Cardiac septum (tissue), 1 donor: ENCODE measurements around the gene EXOC3L2. TPM values are rescaled to one million over a fixed set of nuclear protein-coding genes. Genes with fewer than 3 reads are reported as not detected.

Experiments used
- DNase-seq: peaks from one replicate; pipeline ENCODE4 v3.0.0-alpha.2; 2020; ENCODE audit warnings: low spot score
- intact Hi-C: fragments of 100-400 bp; cut with DNase I; formaldehyde crosslinking; loops from one replicate; pipeline ENCODE4 v1.14.0; 2022
- total RNA-seq: library from RNA; stranded (reverse); fragmentation: NEBNext Ultra II Directional; extraction: Animal tissue kit (Norgen Biotek cat#: 25700); gene quantifications from one replicate; pipeline ENCODE4 v1.2.1, GENCODE V29; 2021
- donor health status: DM: no; HTN: no; CAD: no.

EXOC3L2 gene
- total RNA-seq, 1 donor from 2014 or later = 1.7 TPM

DNA sequence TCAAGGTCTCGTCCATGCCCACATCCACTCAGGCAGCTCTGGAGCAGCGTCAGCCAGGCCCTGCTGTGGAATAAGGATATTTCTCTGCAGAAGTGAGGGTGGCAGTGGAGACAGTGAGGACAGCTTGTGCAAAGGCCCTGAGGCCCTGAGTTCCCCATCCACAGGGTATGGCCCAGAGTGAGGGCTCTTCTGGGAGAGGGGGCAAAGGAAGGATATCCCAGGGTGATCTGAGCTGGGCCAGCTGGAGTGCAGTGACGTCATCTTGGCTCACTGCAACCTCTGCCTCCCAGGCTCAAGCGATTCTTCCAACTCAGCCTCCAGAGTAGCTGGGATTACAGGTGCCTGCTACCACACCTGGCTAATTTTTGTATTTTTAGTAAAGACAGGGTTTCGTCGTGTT, 17.4 kb upstream of the EXOC3L2 start:
- no peak for DNase-seq
- intact Hi-C loops = no loop called here

DNA sequence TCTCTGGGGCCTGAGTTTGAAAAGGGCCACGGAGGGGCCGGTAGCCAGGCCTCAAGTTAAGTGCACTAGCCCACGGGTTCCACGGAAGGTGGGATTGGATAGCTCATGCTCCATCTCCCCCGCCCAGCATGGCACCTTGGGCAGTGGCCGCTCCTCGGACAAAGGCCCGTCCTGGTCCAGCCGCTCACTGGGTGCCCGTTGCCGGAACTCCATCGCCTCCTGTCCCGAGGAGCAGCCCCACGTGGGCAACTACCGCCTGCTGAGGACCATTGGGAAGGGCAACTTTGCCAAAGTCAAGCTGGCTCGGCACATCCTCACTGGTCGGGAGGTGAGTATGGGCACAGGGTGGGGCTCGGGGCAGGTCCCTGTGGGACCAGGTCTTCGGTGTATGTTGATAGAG, 13.7 kb upstream of the EXOC3L2 start:
- DNase-seq = no peak
- intact Hi-C loops = no loop called here

DNA sequence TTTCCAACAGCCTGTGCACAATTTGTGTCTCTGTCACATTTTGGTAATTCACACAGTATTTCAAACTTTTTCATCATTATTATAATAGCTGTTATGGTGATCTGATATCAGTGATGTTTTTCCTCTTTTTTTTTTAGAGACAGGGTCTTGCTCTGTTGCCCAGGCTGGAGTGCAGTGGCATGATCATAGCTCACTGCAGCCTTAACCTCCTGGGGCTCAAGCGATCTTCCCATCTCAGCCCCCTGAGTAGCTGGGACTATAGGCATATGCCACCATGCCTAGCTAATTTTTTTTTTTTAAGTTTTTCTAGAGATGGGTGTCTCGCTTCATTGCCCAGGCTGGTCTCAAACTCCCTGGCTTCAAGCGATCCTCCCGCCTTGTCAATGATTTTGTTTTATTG, 11.6 kb upstream of the EXOC3L2 start:
- no peak for DNase-seq
- intact Hi-C loops = no loop called here

DNA sequence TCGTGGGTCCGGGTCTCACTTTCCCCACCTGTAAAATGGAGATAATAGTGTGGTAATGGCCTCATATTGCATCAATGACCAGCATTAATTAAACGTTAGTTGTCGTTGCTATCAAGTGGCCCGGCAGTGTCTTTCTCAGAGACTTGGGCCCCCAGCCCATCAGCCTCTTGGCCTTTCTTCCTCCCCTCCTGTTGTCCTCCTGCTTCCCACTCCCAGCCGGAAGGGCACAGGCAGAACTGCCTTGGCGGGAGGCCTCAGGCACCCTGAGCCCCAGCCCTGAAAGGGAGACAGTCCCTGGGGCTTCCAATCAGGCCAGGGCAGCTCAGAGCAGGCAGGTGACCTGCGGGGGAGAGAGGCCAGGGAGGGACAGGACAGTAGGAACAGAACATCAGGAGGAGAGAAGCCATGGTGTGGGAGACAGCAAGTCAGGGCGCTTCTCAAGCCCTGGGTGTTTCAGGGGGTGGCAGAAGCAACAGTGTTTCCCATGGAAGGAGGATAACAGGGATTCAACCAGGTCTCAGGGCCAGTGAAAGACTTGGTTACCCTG, 10.5 kb upstream of the EXOC3L2 start:
- intact Hi-C loops = no loop called here
- DNase-seq = no peak

DNA sequence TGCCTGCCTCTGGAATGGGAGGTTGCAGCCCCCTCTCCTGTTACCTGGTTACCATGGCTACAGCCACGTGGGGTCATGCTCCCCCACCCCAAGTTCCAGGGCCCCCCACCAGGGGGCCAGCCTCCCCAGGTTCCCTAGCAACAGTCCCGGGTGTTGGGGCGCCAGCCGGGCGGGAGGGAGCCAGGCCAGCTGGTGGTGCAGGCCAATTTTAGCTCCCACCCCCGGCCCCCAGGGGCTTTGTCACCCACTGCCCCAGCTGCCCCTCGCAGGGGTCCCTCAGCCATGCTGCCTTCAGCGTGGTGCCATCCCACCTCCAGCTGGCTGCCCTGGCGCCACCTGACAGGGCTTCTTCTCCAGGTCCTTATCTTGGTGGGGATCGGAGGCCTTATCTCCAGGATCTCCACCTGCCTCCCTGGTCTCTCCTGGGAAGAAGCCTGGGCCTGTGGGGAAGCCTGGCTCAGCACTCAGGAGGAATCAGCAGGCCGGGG, 8.9 kb upstream of the EXOC3L2 start:
- intact Hi-C loops = loop anchor here (5.0 kb wide), 1 partner anchor 73 kb away; no protein-coding TSS in a partner anchor

DNA sequence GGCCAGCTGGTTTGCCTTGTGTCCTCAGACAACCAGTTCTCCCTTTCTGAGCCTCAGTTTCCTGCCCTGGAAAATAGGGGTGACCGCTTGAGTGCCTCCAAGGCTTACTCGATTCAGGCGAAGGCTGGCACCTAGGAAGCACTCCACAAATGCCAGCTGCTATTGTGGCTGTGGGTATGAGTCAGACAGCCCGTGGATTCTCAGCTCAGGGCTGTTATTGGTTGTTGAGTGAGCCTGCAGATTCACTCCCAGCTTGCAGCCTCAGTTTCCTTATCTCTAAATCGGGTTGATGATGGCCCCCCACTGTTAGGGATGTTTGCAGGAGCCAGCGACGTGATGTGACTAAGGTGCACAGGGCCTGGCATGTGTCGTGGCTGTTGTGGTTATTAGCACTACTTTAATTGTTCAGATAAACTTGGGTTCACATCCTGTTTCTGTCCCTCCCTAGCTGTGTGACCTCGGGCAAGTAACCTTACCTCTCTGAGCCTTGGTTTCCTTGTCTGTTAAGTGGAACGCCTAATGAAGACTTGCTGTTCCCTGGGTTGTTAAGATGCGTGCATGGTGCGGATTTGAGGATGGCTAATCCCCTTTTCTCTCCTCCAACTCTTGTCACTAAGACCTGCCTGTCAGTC, 8.3 kb upstream of the EXOC3L2 start:
- no peak for DNase-seq
- intact Hi-C loops = loop anchor here (5.0 kb wide), 1 partner anchor 74 kb away; no protein-coding TSS in a partner anchor

More for the DNA sequence above, 8.9 kb upstream of the EXOC3L2 start:
- no peak for DNase-seq

DNA sequence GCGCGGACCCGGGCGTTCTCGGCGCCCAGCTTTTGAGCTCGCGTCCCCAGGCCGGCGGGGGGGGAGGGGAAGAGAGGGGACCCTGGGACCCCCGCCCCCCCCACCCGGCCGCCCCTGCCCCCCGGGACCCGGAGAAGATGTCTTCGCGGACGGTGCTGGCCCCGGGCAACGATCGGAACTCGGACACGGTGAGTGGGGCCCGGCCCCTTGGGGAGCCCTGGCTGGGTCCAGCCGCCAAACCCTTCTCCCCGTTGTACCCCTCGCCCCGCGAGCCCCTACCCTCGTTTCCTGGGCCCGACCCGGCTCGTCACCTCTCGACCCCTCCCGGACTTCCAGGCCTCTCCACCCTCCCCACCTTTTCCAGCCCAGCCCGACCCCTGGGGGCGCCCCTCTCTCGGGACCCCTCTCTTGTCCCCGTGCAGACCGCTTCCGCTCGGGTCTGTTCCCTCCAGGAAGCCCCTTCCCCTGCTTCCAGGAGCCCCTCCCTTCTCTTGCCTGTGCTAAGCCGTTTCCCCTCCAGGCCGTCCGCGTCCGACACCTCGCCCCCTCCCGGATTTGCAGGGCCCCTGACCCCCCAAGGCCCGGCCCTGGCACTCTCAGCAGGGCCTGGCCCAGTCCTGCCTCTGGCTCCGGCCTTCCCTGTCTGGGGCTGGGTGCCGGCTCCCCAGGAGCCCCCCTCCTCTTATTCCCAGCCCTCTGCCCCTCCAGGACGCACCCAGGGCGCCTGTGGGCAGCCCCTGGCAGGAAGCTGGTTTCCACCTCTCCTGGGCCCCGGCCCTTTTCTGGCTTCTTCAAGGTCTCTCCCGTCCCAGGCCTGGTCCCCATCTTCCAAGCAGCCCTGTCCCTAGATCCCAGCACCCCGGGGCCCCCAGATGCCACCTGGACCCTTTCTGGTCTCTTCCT, 6.5 kb upstream of the EXOC3L2 start:
- DNase-seq = no peak
- intact Hi-C loops = loop anchor here (2.0 to 5.0 kb wide), 2 partner anchors 51 to 76 kb away; no protein-coding TSS in a partner anchor

DNA sequence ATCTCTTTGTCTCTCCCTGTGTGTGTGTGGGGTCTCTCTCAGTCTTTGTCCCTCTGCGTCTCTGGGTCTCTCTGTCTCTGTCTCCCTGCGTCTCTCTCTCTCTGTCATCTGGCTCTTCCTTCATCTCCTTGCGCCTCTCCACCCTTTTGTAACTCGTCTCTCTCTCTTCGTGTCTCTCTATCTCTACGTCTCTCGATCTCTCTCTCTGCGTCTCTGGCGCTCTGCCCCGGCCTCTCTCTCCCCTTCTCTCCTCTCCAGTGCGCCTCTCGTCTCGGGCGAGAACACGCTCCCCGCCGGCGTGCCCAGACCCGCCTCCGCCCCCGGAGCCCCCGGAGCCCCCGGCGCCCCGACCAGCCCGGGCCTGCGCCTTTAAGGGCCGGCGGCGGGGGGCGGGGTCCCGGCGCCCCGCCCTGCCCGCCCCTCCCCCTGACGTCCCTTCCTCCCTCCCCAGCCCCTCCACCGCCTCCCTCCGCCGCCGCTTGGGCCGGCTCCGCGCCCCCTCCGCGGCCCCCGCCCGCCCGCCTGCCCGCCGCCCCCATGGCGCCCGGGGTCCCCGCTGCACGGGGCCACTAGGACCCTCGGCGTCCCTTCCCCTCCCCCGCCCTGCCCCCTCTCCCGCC, 5.7 kb upstream of the EXOC3L2 start, which contains the start of gene MARK4:
TSS of gene MARK4 (plus strand) at position 440 of the 620 bp plus-strand sequence. CDS start 318 bp downstream, outside the sequence.
- DNase-seq = peak; percentile 80
- intact Hi-C loops = loop anchor here (2.0 to 5.0 kb wide), 2 partner anchors 50 to 76 kb away; no protein-coding TSS in a partner anchor

DNA sequence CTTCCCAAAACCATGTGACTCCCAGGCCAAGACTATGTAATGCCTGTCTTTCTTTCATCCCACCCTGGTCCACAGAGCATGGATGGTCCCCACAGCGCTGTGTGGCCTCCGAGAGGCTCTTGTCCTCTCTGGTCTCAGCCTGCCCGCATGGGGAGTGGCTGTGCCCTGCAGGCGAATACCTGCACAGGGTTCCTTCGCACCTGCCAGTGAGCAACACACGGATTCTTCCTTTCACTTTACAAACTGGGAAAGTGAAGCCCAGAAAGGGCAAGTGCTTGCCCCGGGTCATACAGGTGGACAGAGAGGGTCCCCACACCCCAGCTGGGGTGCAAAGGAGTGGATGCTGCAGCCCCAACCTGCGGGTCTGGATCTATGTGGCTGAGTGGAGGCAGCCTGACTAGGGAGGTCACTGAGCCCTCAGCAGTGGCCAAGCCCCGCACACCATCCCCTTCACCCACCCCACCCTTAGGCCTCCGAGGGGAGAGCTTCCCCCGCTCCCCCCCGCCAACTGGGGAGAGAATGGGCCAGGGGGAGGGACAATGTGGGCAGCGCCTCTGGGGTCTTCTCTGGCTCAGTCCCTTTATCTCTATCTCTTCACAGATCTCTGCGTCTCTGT, 5.1 kb upstream of the EXOC3L2 start:
- no peak for DNase-seq
- intact Hi-C loops = loop anchor here (2.0 to 5.0 kb wide), 2 partner anchors 50 to 77 kb away; no protein-coding TSS in a partner anchor

DNA sequence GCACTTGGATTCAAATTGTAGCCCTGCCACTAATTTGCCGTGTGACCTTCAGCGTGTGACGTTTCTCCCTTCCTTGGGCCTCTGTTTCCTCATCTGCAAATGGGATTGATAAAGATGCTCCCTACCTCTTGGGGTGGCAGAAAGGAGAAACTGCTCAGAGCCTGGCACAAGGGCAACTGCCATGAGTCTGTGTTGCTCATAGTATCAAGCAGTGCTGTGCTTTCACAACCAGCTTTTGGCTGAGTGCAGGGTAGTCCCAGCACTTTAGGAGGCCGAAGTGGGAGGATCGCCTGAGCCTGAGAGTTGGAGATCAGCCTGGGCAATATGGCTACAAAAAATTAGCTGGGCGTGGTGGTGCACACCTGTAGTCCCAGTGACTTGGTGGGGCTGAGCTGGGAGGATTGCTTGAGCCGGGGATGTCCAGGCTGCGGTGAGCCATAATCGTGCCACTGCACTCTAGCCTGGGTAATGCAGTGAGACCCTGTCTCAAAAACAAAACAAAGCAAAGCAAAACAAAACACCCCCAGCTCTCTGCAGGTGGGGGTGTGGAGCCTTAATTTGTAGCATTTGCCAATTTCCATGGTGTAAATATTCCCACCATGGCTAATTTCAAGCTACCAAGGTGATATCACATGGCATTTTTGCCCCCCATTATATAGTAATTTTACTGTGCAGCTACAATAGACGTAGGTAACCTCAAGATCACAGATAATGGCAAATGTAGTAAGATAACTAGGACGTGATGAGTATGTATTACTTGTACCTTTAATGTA, 4.2 kb upstream of the EXOC3L2 start:
- intact Hi-C loops = loop anchor here (2.0 to 5.0 kb wide), 3 partner anchors 49 to 159 kb away; no protein-coding TSS in a partner anchor
- DNase-seq = no peak

DNA sequence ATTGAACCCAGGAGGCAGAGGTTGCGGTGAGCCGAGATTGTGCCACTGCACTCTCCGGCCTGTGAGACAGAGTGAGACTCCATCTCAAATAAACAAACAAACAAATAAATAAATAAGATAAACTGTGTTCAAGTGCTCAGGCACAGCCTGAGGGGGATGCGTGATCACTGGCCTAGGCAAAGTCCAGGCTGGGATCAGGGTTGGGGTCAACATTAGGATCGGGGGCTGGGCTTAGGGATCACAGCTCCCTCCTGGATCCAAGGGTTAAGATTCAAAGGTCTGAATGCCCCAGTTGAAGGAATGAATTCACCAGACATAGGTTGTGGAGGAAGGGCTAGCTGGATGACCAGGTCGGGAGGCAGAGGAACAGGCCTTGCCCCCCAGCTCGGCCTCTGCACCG, 1.9 kb upstream of the EXOC3L2 start:
- intact Hi-C loops = no loop called here
- DNase-seq = no peak

DNA sequence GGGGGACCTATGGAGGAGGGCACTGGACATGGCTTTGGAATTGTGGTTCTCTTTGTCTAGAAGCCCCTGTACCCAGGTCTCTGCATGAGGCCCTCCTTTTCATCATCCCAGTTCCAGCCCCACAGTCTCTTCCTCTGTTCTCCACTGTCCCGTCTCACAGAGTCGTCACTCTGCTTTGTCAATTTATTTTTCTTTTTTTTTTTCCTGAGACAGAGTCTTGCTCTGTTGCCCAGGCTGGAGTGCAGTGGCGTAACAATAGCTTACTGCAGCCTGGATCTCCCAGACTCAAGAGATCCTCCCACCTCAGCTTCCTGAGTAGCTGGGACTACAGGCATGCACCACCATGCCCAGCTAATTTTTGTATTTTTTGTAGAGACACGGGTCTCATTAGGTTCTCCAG, 619 bp upstream of the EXOC3L2 start:
- DNase-seq = no peak
- intact Hi-C loops = loop anchor here (2.0 kb wide), 1 partner anchor 33 kb away; no protein-coding TSS in a partner anchor

DNA sequence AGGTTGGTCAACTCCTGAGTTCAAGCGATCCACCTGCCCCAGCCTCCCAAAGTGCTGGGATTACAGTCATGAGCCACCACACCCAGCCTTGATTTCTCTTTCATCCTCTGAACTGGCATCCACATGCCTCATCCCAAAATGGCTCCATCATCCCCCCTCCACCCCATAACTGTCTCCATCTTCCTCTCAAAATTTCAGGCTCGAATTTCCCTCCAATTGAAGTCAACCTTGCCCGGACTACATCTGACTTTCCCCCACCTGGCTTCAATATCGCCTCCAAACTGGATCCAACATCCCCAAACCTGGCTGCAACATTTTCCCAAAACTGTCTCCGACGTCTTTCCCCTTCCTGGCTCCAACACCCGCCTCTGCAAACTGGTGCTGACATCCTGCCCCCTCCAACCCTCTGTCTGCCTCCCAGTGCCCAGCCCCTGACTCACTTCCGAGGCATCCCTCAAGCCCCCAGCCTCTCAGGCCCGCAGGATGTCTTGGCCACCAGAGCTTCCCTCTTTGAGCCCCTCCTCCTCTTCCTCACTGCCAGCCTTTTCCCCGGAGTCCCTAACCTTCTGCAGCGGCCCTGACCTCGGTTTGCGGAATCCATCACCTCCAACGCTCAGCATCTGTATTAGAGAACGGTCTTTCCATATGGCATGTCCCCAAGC, 943 bp downstream of the EXOC3L2 start:
- intact Hi-C loops = loop anchor here (2.0 kb wide), 1 partner anchor 31 kb away; no protein-coding TSS in a partner anchor
- DNase-seq = no peak

DNA sequence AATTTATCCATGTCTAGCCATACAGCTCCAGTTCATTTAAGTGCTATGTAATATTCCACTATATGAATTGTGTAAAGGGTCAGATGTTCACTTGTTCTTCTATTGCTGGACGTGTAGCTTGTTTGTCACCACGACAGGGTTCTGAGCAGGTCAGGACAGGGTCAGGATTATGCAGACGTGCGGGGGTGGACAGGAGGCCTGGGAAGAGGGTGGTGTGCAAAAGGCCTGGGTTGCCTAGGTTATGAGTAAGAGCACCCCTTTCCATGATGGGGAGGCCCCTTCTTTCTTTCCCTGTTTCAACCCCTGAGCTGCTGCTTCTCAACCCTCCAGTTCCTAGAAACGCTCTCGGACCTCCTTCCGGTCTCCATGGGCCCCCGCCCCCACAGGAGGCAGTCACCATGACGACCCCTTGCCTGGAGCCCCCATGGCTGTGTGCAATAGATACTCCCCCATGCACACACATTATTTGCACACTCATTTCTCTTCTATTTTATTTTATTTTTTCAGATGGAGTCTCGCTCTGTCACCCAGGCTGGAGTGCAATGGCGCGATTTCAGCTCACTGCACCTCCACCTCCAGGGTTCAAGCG, 2.0 kb downstream of the EXOC3L2 start:
- intact Hi-C loops = no loop called here
- no peak for DNase-seq

DNA sequence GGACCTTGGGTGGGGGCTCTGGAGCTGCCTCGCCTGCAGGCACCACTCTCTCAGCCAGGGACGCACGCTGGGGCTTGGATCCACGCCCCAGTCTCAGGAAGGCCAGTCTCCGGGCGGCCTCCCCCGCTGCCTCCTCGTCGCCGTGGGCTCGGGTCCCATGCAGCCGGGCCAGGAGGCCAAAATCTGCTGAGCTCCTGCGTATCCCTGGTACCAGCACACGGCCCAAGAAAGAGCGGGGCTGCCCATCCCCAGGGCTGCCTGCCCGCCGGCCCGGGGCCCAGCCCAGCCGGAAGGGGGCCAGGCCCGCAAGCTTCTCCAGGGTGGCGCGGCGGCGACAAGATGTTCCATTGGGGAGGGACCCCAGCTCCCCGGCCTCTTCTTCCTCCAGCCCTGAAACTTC, 6.7 kb downstream of the EXOC3L2 start:
- no peak for DNase-seq
- intact Hi-C loops = no loop called here

DNA sequence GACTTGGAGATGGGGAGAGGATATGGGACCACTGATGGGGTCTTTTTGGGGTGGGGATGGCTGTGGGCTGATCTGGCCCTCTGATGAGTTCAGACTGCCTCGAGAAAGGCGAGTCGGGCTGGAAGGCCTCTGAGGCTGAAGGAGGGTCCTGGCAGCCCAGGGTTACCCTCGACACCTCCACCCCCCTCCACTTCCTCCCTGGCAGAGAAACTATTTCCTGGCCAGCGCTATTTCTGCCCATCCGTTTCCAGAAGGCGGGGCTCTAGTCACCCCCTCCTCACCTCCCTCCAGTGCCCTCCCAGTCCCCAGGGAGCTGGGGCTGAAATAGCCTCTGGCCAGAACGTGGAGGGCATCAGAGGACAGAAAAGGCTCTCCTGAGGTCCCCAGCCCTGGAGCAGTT, 9.7 kb downstream of the EXOC3L2 start:
- intact Hi-C loops = no loop called here
- DNase-seq = no peak

DNA sequence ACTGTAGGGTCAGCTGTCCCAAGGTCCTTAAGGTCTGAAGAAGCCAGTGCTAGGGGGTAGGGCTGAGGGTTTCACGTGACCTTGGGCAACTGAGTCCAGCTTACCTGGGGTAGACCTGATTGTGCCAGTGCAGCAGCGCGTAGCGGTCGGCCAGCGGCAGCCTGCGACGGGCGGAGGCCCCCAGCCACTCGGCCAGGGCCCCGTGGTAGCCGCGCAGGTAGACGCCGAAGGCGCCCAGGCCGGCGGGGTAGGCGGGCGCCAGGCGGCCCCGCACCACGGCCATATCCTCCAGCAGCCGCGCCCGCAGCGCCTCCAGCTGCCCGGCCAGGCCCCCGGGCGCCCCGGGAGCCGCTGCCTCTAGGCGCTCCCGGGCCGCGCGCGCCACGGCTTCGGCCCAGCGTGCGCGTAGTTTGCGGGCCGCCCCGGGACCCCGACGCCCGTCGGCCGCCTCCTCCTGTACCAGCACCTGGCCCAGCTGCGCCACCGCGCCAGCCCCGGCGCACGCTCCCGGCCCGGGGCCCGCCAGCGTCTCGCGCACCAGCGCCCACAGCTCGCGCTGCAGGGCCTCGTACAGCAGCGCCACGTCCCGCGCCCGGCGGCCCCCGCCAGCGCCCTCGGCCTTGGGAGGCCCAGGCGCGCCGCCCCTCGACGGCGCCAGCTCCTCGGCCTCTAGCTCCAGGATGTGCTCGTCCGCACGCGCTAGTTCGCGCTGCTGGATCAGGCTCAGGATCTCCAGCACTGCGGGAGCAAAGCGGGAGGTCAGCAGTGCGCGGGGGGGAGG, 10.9 kb downstream of the EXOC3L2 start:
- intact Hi-C loops = no loop called here
- no peak for DNase-seq
